ENCODE data around the gene CNPY3.

The CNPY3 gene

GRCh38 chr6:42961020-42961470 lies 31.8 kb downstream of the CNPY3 start:
- no peak for DNase-seq

- DNase-seq: no peak
These were observed 32.8 kb downstream of the CNPY3 start for GRCh38 chr6:42962096-42962495.

GRCh38 chr6:42962502-42963178 lies 33.4 kb downstream of the CNPY3 start:
- DNase-seq: no peak

- DNase-seq: no peak
These were observed 34.0 kb downstream of the CNPY3 start for GRCh38 chr6:42963179-42963854.

DNA sequence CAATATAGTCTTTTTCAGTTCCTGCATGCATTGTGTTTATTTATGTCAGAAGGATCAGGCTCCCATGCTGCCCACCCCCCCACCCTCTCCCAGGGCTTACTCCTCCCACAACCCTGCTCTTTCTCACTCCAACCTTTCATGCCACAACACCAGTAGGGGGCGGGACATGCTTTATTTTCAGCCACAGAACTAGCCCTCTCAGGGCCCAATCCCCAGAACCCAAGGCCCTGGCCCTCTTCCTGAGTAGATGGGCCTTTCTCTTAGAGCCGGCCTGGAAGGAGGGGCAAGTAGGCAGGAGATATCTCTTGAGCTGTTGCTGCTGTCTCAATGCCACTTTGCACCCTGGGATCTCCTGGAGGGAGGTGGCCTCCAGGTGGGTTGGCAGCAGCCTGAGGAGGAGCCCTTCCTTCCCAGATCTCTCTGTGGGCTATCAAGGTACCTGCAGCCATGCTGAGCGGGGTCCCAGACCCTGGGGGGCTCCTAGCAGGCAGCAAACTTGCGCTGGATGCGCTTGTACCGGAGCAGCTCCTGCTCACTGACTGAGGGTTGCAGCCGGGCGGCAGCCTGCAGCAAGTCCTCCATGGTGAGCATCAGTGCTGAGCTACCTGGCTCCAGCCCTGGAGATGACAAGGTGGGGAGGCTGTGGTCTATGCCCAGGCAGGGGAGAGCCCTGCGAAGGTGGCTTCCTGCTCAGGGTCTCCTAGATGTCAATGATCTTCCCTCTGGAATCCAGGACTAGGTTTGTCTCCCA lies 34.8 kb downstream of the CNPY3 start:
- DNase-seq: peak; percentile 58

GRCh38 chr6:42966571-42966970 lies 37.3 kb downstream of the CNPY3 start:
- DNase-seq: no peak

GRCh38 chr6:42967228-42967627 lies 37.9 kb downstream of the CNPY3 start:
- no peak for DNase-seq

DNA sequence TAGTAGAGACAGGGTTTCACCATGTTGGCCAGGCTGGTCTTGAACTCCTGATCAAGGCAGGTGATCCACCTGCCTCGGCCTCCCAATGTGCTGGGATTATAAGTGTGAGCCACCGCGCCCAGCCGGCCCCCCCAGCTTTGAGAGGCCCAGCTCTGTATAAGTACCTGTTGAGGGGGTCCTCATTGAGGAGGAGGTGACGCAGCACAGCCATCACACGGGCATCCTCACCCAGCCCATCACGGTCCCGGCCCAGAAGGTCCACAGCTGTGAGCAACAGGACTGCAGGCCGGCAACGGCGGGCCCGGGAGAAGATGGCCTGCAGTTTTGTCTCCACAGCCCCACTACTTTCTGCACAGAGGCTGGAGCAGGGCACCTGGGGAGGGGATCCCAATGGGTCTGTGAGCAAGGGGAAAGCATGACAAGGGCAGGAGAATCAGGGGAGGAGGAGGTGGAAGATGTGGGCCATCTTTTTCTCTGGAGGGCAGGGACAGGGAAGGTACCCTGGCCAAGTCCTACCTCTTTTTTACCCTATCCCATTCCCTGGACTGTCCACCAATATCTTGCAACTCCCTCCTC lies 38.9 kb downstream of the CNPY3 start:
- no peak for DNase-seq

- no peak for DNase-seq
These were observed 39.5 kb downstream of the CNPY3 start for GRCh38 chr6:42968783-42969182.

- DNase-seq: no peak
These were observed 40.2 kb downstream of the CNPY3 start for GRCh38 chr6:42969431-42969830.

- no peak for DNase-seq
These were observed 40.7 kb downstream of the CNPY3 start for GRCh38 chr6:42969934-42970333.

- DNase-seq: peak; percentile 56
These were observed 41.8 kb downstream of the CNPY3 start for GRCh38 chr6:42970871-42971612.

GRCh38 chr6:42971746-42972327 lies 42.6 kb downstream of the CNPY3 start:
- no peak for DNase-seq

DNA sequence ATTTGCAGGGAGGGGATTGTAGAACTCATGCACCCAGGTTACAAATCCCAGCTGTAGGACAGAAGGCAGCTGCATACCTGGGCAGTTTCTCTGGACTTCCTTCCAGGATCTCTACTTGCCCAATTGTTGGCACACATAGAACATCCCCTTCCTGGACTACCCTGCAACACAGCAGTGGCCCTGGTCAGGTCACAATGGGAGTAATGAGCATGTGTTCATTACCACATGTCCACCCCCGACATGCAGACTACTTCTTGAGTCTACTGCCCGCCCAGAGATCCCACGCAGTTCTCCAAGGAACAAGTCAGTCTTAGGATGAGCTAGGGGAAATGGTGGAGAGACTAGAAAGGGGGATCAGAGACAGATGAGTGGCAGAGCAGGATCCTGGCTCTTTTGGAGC lies 44.6 kb downstream of the CNPY3 start:
- no peak for DNase-seq

GRCh38 chr6:42974919-42975505 lies 45.7 kb downstream of the CNPY3 start:
- no peak for DNase-seq

DNA sequence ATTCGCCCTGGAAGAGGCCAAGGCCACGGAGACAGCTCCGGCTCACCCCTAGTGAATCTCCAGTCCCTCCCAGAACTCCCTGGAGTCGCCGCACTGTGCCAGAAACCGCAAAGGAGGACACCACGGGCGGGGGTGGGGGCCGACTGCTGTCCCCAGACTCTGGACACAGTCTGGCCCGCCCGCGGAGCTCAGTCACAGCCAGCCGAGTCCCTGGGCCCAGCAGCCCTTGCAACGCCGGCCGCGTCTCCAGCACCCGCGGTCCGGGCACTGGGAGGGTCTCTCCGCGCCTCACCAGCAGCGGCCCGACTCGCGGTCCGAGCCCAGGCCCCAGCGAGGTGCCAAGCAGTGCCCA lies 49.2 kb downstream of the CNPY3 start:
- DNase-seq: peak; percentile 42

DNA sequence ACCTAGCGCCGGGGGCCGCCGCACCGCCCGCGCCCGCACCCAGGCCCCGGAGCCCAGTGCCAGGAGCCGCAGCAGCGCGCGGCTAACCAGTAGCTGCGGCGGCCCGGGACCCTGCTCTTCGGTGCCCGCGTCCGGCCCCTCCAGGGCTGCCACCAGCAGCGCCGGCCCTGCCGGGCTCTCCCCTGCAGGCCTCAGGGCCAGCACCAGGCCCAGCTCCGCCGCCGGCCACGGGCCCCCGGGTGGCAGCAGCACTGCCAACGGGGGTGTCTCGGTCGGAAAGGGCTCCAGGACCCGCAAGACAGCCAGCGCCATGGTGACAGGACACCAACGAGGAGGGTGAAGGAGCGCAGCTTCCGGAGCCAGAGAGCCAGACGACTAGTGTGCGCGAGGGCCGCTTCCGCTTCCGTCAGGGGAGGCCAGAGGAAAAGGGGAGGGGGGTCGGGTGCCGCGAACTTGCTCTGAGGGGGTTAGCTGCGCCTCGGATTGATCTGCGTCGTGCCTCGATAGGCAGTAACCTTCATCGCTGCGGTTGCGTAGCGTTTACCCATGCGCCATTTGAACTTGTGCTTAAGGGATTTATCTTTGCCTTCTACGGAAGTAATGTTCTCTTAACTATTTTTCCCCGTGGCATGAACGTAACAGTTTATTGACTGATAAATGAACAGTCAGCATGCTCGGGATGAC lies 49.7 kb downstream of the CNPY3 start, which contains the start of gene PEX6:
Gene PEX6, minus strand, starts transcription at position 343 of the 684 bp plus-strand sequence. Its CDS starts 31 bp downstream, at position 312.
- DNase-seq: peak; percentile 81

DNA sequence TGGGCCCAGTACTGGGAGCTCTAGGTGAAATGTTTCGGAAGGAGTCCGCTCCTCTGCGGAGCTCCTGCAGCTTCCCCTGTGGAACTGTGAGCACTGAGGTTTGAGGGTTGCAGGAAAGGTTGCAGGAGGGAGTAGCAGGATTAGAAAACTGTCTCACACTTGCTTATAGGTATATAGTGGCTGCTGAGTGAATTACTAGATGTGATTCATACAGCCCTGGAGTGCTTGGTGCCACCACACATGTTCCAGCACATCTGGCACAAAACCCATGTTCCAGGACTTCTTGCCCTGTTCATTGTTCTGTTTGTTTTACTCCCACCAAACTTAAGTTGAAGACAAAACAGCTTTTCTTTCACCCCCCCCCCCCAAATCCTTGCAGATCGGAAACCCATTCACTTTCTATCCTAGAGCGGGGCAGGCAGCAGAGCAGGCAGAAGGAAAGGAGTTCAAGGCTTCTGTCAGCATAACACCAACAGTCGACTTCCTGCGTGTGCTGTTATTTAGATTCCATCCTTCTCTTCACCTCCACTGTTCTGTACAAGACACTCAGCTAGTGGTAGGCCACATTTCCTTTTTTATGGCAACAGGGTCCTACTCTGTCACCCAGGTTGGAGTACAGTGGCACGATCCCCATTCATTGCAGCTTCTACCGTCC lies 50.4 kb downstream of the CNPY3 start:
- DNase-seq: peak; percentile 42

DNA sequence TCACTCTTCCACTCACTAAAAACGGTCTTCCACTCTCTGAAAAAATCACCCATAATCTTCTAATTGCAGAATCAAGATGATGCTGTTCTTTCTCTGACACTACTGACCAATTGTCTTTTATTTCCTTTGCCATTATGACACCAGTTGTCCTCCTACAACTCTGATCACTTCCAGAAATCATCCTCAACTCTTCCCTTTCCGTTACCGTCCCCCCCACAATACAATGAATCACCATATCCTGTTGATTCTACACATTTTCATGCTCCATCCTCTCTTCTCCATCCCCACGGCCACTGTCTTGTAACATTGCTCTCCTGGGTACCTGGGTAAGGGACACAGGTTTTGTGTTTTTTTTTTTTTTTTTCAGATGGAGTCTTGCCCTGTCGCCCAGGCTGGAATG lies 52.6 kb downstream of the CNPY3 start:
- DNase-seq: peak; percentile 24

- peak; percentile 100 for DNase-seq
These were observed 55.0 kb downstream of the CNPY3 start, which contains the start of gene PPP2R5D for GRCh38 chr6:42984001-42984923. Gene PPP2R5D, plus strand, starts transcription at chr6:42984570. Its CDS starts 108 bp downstream, at chr6:42984678.

Measured in EL (cell line).